GM18502 (cell line): Measurements from ENCODE around the gene DDX1.
"Not testable (repeated sequence)": the region's sequence is repeated elsewhere in the genome, so short reads cannot be mapped to it uniquely, and the experiment has no call there.

ENCODE experiments used
- ATAC-seq: cut with Tn5 transposase; IDR thresholded peaks from one replicate; pipeline ENCODE4 v1.9.1; 2021; ENCODE audit warnings: mild to moderate bottlenecking; ENCODE audit not compliant: unreplicated experiment, poor library complexity

The DDX1 gene

DNA sequence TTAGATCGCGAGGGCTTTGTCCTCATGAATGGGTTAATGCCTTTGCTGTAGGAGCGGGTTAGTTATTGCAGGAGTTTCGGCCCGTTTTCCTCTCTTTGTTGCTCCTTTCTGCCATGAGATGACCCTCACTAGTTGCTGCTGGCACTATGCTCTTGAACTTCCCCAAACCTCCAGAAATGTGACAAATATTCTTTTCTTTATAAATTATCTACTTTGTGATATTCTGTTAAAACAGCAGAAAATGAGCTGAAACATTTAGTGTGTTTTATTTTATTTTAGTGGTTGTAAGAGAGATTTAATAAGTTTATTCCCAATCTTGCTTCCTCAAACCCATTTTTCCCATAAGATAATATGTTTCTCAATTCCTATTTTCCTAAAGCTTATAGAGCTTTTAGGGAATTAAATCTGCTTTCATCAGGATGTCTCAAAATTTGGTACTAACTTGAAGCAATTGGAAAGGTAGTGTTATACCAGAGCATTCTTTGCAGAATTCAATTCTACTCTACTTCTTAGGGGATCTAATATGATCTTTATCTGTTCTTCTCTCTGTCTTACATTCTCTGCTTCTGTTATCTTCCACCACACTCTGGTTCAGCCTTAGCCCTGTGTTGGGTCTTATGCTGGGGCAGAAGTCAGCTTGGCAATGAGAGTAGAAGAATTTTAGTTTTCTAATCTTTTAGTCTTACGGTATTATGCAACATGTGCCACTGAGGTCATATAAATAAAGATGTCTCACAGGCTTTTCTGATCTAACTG lies 23.1 kb downstream of the DDX1 start:
- ATAC-seq = no peak

DNA sequence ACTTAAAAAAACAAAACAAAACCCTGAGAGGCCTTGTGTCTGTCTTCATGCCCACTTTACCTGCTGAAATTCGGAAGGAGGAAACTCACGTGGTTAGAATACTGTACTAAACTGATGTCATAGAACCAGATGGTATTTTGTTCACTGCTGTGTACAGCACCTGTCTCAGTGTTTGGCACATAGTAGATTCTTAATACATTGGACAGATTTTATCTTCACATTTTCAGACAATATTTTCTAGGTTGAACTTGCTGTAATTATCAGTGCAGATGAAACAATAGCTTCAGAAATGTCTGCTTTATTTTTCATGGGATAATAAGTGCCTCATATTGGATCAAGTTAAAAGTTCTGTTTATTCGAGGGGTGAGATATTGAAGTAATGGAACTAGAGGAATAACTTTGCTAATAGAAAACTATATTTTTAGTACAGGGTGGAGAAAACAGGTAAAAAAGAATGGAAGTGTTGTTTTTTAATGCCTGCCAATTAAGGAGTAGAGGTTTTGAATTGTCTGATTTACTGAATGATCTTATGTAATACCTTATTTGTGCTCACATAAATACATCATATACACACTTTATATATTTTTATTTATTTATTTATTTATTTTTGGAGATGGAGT lies 23.7 kb downstream of the DDX1 start:
- ATAC-seq = no peak

DNA sequence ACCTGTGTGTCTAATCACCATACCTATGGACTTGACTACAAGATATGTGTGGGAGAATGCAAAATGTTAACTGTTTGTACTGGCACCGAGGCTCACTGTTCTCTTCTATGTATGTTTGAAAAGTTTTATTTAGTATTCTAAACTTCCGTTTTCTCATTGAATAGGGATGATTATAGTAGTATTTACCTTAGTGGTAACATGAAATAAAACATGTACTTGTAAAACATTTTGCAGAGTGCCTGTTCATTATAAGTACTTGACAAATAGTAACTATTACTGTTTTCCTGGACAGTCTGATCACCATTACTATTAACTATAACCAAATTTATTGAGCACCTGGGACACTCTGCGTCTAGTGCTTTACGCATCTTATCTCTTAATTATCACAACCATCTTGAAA lies 24.8 kb downstream of the DDX1 start:
- no peak for ATAC-seq

DNA sequence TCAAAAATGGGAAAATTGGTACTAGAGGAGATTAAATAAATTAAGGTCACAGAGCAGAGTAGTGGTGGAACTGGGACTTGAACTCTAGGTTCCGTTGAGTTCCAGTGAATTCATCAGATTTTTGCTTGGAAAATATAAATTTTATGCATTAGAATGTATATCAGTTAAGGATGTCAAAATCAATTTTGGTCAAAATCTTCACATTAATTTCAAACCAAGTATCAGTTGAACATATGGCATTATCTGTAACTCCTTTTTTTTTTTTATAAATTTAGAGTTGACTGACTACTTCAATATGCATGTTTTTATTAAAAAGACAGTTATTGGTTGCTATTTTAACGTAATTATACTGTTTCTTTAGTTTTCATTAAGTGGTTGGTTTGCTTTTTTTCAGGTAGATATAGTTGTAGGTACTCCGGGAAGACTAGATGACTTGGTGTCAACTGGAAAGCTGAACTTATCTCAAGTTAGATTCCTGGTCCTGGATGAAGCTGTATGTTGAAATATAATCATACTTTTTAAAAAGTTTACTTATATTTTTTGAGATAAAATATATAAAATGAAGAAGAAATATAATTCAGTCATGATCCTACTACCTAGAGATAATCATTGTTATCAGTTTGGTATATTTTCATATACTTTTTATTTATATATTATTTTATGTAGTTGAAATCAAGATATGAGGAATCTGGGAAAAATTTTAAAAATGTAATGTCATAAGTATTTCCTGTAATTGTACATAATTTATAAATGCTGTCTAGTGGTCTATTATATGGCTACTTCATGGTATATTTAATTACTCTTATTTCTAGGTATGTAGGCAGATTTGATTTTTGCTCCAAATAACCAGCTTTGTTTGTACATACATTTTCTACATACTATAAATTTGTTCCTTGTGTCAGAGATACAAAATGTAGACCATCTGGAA lies 25.4 kb downstream of the DDX1 start:
- no peak for ATAC-seq

DNA sequence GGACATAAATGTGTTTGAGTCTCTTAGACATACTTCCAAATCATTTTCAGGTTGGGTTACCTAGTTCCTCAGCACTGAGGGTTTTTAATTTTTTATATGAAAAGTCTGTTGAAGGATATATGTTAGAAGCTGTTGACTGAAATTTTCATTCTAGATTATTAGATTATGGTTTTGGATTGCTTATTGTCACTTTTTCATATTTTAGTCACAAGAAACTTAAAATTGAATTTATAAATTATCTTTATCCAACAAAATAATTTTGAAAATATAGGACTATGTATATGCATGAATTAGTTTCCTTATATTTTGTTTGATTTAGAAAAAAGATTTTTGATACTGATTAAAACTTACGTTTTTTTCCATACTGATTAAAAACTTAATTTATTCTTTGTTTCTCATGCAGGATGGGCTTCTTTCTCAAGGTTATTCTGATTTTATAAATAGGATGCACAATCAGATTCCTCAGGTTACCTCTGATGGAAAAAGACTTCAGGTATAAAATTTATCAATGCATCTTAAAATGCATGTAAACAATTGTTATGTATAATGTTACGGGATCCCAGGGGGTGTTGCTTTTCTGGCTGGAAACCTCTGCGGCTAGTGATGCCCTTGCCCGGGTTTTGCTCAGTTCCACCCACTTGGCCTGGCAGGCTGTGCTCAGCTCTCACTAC lies 26.2 kb downstream of the DDX1 start:
- no peak for ATAC-seq

DNA sequence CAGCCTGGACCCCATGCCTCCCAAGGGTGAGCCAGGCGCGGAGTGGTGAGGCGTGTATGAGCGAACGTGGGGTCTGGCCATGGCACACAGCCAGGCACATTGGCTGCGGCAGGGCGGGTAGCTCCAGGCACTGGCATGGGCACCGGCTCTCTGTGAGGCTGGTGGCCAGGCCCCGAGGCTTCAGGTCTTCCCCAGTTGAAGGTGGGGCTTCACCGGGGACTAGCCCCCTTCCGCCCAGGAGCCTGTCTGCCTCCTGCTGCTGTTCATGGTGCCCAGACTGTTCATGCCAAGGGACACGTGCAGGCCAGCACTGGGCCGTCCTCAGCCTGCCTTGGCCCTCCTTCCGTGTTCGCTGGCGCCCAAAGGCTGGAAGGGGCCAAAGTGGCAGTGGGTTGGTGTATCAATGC lies 26.8 kb downstream of the DDX1 start:
- ATAC-seq = no peak

DNA sequence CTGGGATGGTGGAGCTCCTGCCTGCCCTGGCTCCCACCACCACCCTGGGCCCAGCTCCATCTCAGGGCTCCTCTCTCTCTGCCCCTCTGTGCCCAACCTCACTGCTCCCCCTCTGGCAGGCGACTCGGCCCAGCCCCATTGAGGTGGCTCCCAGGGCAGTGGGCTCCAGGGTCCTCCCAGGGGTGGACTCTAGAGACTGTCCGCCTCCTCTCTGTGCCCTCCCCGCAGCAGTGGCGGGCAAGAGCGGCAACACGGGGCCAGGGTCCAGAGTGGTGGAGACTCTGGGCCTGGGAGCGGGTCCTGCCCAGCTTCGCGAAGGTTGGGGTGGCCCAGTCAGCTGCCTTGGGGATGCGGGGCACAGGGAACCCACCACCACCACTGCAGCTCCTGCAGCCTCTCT lies 27.4 kb downstream of the DDX1 start:
- no peak for ATAC-seq

DNA sequence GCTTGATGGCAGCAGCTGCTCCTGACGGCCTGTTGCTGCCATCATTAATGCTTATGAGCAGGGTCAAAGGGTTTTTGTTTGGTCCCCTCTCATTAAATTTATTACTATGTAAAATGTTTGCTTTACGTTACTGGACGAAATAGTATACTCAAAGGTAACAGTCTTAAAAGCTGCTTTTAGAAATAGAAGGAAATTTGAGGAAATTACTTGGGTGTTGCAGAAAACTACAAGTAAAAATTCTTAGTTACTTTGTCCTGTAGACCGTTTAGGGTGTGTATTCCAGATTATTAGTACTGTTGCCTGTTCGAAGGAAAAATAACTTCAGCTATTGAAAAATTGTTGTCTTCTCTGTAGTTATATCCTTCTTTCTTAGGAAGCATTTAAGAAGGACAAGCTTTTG lies 27.8 kb downstream of the DDX1 start:
- no peak for ATAC-seq

DNA sequence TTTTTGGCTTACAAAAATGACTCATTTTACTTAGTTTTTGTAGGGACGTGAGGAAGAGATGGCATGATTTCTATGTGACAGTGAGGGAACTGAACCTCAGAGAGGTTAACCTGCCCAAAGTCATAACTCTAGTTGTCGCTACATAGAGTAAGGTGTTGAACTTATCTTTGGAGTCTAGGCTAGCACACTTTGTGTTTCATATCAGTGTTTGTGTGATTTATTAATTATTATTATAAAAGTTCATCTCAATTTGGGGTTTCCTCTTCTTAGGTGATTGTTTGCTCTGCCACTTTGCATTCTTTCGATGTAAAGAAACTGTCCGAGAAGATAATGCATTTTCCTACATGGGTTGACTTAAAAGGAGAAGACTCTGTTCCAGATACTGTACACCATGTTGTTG lies 28.3 kb downstream of the DDX1 start:
- no peak for ATAC-seq

DNA sequence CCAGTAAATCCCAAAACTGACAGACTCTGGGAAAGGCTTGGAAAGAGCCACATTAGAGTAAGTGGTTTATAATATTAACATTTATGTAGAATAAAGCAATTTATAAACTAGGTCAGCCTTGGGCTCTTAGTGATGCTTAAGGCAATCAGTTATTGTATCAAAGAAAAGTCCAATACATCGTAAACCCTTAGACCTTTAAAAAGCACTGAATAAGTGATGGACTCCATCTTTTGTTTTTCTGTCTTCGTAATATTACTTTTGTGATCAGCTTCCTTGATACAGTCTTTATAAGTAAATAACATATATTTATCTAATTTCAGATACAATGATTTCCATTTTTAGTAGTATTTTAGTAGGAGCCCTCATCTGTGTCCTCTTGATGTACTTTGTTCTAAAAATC lies 28.7 kb downstream of the DDX1 start:
- ATAC-seq = no peak

DNA sequence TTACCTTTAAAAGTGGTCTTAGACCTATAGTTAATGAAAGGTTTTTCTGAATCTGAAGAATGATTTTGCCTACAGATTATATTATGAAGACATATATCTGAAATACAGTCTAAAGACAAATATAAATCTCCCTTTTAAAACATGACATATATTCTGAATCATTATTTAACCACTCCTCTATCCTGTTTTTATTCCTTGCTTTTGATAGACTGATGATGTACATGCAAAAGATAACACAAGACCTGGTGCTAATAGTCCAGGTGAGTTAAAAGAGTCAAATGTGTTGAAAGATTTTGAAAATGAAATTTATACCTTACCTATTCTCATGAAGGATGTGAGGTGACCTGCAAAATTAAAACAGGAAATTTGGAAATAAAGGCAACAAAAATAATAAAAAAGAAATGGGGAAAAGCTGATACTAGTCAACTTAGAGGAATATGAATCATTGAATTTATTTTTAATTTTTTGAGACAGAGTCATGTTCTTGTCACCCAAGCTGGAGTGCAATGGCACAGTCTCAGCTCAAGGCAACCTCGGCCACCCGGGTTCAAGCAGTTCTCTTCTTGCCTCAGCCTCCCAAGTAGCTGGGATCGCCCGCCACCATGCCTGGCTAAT lies 29.3 kb downstream of the DDX1 start:
- no peak for ATAC-seq

DNA sequence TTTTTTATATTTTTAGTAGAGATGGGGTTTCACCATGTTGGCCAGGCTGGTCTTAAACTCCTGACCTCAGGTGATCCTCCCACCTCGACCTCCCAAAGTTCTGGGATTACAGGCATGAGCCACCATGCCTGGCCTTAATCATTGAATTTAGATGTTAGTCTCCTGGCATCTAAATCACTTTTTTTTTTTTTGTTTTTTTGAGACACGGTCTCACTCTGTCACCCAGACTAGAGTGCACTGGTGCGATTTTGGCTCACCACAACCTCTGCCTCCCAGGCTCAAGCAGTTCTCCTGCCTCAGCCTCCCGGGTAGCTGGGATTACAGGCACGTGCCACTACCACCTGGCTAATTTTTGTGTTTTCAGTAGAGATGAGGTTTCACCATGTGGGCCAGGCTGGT lies 29.8 kb downstream of the DDX1 start:
- not testable (repeated sequence) for ATAC-seq

DNA sequence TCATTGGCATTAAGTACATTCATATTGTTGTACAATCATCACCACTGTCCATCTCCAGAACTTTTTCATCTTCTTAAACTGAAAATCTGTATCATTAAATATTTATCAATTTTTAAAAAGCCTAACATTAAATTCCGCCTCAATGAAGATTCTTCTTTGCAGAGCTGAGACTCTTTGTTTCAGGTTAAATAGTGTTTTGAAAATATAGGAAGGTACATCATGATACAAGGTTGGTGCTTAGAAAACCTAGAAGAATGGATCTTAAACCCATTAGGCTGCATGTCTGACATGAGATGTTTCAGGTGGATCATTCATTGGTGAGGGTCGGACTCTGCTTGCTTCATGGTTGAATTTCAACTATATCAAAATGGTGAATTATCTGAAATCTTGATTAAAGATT lies 30.5 kb downstream of the DDX1 start:
- ATAC-seq = no peak

DNA sequence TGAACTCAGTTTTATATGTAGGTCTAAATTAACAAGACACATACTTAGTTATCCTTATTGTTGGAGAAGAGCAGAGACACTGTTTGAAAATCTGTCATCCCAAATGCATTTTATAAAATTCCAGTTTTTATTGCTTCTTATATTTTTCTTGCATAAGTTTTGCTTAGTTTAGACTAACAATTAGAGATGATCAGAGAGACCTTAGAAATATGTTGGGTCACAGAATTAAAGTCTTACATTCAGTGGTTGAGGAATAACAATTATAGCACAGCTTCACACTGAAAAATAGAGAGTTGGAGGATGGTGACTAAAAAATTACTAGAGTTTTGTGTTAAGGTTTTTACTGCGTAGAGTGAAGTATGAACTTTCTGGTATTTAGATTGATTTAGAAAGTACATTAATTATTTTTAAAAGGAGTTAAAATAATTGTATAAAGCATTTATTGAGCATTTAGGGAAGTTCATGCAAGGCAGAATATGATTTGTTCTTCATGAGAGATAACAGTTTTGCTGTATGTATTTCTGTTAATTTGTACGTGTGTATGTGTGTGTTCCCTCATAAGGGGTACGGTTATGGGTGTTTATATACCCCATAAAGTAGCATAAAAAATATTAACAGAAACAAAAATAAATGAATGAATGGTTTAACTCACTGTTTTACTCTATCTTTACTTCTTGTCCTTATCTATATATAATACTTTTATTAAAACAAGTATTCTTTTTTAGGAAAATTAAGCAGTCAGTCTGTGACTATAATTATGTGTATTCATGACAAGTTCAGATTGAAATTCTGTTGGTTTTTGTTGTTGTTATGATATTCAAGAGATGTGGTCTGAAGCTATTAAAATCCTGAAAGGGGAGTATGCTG lies 31.2 kb downstream of the DDX1 start:
- ATAC-seq = no peak

DNA sequence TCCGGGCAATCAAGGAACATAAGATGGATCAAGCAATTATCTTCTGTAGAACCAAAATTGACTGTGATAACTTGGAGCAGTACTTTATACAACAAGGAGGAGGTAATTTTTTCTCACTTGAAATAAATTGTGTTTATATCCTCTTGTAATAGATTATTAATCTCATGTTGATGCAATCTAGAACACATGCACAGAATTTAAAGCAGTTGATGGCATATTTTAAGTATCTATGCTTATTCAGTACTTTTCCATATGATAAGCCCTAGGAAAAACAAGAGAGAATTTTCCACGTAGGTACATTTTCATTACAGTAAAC lies 31.8 kb downstream of the DDX1 start:
- no peak for ATAC-seq

DNA sequence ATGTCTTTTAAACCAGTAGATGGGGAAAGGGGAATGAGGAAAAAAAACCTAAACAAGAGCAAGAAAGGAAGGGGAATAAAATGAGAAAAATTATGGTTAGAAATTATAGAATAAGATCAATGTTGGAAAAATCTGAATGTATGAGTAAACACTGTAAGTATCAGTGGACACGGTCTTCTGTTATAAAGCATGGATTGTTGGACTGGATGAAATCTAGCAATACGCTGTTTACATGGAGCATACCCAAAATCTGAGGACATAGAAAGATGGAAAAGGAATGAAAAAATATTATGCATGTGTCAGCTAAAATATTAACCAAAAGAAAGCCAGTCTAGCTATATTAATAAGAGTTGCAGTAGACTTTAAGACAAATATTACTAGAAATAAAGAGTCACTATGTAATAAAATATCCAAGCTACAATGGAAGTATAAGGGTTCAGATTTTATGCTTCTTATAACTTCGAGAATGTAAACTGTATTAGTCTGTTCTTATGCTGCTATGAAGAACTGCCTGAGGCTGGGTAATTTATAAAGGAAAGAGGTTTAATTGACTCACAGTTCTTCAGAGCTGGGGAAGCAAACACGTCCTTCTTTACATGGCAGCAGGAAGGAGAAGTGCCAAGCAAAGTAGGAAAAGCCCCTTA lies 32.4 kb downstream of the DDX1 start:
- ATAC-seq = no peak

DNA sequence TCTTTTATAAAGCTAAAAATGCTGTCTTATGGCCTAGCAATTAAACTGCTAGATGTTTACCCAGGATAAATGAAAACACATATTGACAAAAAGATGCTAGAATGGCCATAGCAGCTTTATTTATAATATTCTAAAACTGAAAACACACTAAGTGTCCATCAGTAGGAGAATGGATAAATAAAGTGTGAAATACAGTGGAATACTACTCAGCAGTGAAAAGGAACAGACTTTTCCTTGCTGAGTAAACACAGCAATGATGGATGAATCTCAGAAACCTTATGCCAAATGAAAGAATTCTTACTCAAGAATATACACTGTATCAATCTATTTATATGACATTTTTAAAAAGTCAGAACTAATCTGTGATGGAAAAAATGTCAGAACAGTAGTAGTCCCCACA lies 33.2 kb downstream of the DDX1 start:
- ATAC-seq = no peak

DNA sequence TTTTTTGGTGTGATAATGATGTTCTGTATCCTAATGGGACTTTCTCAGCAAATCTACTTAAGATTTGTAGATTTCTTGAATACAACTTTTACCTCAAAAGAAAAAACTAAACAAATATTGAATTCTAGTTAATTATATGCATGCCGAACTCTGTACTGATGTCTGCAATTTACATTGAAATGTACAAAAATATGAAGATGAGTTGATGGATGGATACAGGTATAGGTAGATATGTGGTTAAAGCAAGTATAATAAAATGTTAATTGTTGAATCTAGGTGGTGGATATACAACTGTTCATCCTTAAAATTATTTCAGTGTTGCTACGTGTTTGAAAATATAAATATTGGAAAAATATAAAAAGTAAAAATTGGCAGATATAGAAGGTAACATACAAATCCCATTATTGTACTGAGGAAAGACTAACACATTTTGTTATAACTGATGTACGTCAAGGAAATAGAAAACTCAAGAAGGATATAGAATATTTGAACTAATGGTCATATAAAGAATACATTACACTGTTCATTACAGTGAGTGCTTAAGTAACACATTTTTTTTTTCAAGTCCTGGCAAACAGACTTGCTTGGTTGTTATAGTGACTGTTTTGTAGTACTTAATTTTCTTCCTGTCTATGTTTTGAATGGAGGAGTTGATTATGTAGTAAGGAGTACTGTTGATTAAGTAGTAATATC lies 33.8 kb downstream of the DDX1 start:
- ATAC-seq = no peak
